GM12891 (cell line): ENCODE results near the gene THUMPD3.

ENCODE experiments used
- POLR2A ChIP-seq: IDR thresholded peaks from 2 replicates; pipeline ENCODE4 v1.6.1; 2011; ENCODE audit warnings: low read depth, low read length, control low read depth
- POLR2AphosphoS5 ChIP-seq: IDR thresholded peaks from 2 replicates; pipeline ENCODE4 v1.6.1; 2011; ENCODE audit warnings: low read depth, low read length, control low read depth
- POU2F2 ChIP-seq: IDR thresholded peaks from 2 replicates; pipeline ENCODE4 v1.6.1; 2011; ENCODE audit warnings: low read depth, mild to moderate bottlenecking, control low read depth, low read length, moderate library complexity
- SPI1 ChIP-seq: IDR thresholded peaks from 2 replicates; pipeline ENCODE4 v1.6.1; 2011; ENCODE audit warnings: low read depth, low read length, control low read depth
- TAF1 ChIP-seq: IDR thresholded peaks from 2 replicates; pipeline ENCODE4 v1.6.1; 2011; ENCODE audit warnings: low read depth, low read length, control low read depth

DNA sequence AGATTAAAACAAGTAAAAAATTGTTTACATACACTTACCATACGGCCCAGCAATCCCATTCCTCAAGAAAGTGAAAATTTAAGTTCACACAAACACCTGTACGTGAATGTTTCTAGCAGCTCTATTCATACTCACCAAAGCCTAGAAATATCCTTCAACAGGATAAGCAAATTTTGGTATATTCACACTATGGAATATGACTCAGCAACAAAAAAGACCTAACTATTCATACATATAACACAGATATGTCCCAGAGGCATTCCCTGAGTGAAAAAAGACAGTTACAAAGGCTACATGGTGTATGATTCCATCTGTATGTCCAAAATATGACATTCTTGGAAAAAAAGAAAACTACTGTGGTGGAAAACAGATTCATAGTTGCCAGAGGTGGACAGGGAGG is 40.1 kb upstream of the THUMPD3 start:
- TF ChIP-seq POLR2A (no peak), POLR2AphosphoS5 (no peak), TAF1 (no peak), SPI1 (no peak), POU2F2 (no peak)
